G401.6 (cell line): ENCODE measurements around the gene DCDC2.
"Not testable (repeated sequence)": the region's sequence is repeated elsewhere in the genome, so short reads cannot be mapped to it uniquely, and the experiment has no call there.

Experiments
- FAIRE-seq: peaks from 2 replicates; lab custom pipeline; 2012; peaks lifted over from hg19 to GRCh38; lab: Jason Lieb, UNC

DCDC2 gene

DNA sequence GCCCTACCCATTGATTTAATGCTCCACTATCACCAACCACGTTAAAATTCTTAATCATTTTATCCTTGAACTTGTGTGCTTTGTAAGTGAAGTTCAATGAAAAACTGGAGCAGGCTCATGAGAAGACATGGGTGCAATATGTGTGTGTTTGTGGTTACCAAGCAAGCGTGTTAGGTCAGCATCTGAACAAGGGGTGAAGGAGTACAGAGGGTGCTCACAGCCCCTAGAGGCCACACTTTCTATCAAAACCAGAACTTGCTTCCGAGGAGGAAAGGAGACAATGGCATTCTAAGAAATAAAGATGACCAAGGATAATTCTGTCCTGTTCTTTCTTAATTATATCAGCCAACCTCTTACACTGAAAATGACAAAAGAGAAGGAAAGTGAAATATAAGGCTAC is 138.2 kb downstream of the DCDC2 start:
- FAIRE-seq, result no peak

DNA sequence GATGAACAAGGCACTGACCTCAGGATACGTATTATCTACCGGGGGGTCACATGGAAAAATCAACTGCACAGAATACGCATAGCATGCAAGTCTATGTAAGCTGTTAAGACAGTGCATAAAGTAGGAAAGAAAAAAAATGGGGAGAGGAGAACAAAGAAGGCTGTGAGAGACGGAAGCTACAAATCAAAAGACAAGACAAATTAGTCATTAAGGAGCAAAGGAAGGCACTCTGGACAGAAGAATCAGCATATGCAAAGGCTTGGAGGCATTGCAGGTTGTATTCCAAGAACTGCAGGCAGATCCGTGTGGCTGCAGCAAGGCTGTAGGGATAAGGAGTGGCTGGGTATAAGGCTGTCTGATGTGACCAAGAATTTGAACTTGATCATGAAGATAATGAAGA is 142.9 kb downstream of the DCDC2 start:
- no peak for FAIRE-seq

- FAIRE-seq, result no peak
Observed at GRCh38 chr6:24207413-24207812, 150.4 kb downstream of the DCDC2 start.

- FAIRE-seq, result no peak
Observed at GRCh38 chr6:24205020-24205492, 152.8 kb downstream of the DCDC2 start.

DNA sequence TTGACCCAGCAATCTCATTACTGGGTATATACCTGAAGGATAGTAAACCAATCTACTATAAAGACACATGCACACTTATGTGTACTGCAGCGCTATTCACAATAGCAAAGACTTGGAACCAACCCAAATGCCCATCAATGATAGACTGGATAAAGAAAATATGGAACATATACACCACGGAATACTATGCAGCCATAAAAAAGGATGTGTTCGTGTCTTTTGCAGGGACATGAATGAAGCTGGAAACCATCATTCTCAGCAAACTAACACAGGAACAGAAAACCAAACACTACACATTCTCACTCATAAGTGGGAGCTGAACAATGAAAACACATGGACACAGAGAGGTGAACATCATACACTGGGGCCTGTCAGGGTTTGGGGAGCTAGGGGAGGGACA is 153.7 kb downstream of the DCDC2 start:
- FAIRE-seq, result not testable (repeated sequence)

- FAIRE-seq, result no peak
Observed at GRCh38 chr6:24197892-24198291, 160.0 kb downstream of the DCDC2 start.

DNA sequence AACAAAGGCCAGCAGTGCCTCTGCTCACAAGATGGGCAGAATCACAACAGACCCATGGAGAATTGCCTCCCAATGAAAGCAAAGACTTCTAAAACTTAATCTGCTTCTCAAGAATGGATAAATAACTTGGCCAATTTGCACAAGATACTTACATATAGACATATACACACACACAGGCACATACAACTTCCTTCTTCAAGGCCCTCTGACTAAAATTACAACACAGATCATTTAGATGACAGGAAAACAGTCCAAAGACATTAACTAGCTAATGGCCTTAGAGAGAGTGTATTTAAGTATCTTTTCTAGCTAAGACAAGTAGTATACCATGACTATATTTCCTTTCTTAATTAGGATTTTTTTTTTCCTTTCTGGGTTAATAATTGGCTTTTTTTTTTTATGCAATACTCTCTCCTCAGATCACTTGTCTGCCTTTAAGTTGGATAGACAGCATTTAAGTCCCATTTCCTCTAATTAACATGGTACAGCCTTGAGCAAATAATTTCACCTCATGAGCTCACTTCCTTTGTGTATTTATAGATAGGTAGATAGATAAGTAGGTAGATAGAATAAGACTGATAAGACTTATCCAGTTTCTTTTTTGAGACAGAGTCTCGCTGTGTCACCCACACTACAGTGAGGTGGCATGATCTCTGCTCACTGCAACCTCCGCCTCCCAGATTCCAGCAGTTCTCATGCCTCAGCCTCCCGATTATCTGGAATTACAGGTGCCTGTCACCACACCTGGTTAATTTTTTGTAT is 161.8 kb downstream of the DCDC2 start:
- no peak for FAIRE-seq

GRCh38 chr6:24194978-24195700 is 162.7 kb downstream of the DCDC2 start:
- no peak for FAIRE-seq

GRCh38 chr6:24193364-24193763 is 164.5 kb downstream of the DCDC2 start:
- no peak for FAIRE-seq

DNA sequence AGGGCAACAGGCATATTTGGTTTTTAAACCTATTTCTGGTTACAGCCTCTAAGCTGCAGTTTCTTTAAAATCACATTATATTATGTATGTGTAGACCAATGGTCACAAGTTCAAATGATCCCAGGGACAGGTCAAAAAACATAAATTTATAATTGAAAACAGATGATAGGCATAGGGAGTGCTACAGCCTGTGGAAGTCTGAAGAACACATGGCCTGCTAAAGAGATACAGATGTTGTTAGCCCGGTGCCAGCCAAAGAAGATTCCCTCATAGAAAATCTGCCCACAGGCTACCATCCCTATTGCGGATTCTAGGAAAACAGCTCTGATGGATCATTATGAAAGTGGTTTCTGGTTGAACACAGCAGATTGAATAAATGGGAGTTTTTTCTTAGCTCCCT is 166.5 kb downstream of the DCDC2 start:
- no peak for FAIRE-seq

- no peak for FAIRE-seq
Observed at GRCh38 chr6:24188578-24189080, 169.2 kb downstream of the DCDC2 start.

DNA sequence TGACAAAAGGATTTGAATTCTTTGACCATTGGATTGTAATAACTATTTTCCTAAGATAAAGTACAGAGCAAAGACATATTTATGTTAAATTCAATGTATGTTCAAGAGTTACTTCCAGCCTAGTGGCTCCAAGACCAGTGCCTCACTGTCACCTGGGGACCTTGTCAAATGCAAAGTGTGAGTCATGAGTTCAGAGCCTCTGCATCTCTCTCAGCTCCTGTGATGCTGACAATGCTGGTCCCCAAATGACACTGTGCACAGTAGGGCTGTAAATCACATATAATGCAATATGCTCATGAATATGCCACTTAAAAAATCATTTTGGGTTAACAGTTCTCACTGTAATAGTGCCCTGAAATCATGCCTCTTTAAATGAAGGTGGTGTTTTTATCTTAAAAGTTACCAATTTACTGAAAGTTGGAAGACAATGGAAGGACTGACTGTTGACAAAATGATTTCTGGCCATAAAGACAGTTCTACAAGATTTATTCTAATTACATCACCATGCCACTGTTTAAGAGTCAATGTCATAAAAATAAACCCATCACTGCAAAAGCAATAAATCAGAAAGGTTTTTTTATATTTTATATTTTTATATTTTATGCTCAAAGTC is 169.8 kb downstream of the DCDC2 start:
- no peak for FAIRE-seq

- FAIRE-seq, result no peak
Observed at GRCh38 chr6:24186349-24186748, 171.5 kb downstream of the DCDC2 start.

DNA sequence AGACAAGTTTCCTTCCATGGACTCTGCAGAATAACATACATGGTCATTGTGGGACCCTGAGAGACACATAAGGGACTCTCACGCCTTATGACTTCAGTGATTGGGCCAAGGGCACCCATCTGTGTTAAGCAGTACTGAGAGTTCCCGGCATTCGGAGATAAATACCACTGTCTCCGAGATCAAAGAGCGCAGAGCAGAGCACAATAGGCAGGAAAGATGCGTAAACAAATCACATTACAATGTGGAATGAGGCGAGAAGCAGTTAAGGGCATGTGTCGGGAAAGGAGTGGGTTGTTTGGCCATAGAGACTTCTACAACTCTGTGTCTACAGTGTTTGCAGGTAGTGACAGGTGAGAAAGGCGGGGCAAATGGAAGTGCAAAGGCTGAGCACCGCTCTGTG is 174.3 kb downstream of the DCDC2 start:
- no peak for FAIRE-seq

- no peak for FAIRE-seq
Observed at GRCh38 chr6:24157886-24158285, 200.0 kb downstream of the DCDC2 start.

DNA sequence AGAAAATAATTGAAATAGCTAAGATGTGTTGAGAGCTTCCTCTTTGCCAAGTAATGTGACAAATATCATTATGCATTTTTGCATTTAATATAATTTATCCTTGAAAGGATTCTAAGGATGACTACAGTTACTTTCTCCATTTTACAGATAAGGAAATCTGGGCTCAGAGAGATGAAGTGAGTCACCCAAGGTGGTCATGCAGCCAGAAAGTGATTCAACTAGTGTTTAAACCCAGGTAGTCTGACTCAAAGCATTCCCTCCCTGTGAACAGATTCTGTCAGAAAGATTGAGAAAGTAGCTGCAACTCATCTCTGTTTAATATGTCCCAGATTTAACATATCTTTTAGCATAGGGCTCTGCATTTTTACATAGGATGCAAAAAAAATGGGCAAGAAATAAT is 203.7 kb downstream of the DCDC2 start:
- FAIRE-seq, result no peak

- FAIRE-seq, result no peak
Observed at GRCh38 chr6:24152014-24152413, 205.8 kb downstream of the DCDC2 start.

DNA sequence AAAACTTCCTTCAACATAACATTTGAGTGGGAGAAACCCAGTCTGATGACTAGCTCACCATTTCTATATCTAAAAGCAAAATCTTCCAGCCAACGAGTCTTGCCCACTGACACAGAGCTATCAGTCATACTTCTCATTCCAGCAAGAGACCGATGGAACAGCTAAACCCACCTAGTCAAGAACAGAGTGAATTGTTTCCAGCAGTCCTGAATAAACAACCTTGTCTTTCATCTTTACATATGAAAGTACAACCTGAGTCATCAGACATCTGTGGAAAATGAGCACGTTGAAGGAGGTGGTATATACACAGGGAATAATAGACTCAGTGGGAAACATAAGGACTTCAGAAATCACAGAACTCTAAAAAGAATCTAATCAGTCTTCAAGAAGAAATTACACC is 208.0 kb downstream of the DCDC2 start:
- FAIRE-seq, result no peak

DNA sequence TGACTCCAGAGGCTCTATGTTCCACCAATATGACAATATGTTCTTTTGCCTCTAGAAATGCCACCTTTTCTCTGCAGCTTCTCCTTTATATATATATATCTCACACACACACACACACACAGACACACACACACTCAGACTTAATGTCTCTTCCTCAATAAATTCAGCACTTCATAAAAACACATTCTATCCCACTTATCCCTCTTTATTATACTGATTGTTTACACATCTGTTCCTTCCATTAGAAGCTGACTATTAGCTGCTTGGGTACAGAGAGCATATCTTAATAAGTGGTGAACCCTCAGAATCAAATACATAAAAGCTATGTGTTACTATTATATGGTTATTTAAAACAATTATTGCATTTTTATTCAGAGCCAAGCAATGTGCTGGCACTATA is 208.6 kb downstream of the DCDC2 start:
- no peak for FAIRE-seq

- no peak for FAIRE-seq
Observed at GRCh38 chr6:24148684-24149083, 209.2 kb downstream of the DCDC2 start.

GRCh38 chr6:24148154-24148570 is 209.7 kb downstream of the DCDC2 start:
- FAIRE-seq, result no peak

GRCh38 chr6:24147511-24148153 is 210.2 kb downstream of the DCDC2 start:
- no peak for FAIRE-seq

- no peak for FAIRE-seq
Observed at GRCh38 chr6:24146871-24147270, 211.0 kb downstream of the DCDC2 start.
